ENCODE measurements around the gene NFKBIL1.

NFKBIL1 gene

DNA sequence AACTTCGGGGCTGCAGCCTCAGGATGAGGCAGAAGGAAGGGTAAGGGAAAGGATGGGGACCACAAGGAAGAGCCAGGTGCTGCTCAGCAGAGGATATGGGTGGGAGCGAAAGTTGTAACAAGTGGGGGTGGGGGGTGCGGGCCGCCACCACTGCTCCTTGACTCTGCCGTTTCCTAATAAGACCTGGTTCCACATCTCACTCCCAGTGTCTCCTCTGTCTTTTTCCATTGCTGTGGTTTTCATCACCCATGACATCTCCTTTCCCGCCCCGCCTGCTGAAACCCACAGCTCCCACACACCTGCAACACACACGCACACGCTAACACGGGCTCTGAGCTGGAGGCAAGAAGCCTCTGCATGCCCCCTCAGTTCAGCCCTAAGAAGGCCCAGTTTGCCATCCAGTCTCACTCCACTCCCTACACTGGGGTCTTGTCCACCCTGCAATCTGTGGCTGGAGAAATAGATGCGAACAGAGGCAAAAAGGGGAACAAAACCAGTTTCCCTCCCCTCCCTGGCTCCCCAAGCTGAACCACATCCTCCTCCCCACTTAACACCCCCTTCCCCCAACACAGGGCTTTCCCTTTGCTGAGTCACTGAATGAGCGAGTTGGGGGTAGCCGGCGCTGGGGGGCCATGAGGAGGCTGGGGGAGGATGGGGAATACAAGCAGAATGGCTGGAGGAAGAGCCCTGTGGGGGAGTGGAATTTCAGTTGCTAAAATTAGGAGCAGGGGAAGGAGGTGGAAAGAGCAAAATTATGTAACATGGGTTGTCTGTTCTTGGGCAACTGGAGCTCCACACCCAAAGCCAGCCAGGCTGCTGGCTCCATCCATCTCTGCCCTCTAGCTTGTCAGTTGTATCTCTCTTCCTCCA is 11.5 kb downstream of the NFKBIL1 start:
- H3K4me3 ChIP-seq (ENCODE audit: low read depth, low read length), result no peak overlapping the region
- no peak for DNase-seq (ENCODE audit: low read depth)

DNA sequence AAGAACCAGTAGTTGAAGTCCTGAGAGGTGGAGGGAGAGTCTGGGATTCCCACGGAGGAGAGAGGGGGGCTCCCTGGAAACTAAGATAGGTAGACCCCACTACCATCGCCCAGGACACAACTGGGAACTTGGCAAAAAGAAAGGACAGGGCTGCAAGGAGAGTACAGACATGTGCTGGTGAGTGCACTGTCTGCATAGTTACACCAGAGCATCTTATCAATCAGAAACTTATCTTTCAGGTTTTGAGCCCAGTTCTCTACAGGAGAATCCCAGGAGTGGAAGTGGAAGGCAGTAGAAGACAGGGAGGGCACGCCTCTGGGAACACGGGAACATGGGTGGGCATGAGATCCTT is 12.2 kb downstream of the NFKBIL1 start:
- DNase-seq (ENCODE audit: low read depth), result no peak
- H3K4me3 ChIP-seq (ENCODE audit: low read depth, low read length), result no peak overlapping the region

DNA sequence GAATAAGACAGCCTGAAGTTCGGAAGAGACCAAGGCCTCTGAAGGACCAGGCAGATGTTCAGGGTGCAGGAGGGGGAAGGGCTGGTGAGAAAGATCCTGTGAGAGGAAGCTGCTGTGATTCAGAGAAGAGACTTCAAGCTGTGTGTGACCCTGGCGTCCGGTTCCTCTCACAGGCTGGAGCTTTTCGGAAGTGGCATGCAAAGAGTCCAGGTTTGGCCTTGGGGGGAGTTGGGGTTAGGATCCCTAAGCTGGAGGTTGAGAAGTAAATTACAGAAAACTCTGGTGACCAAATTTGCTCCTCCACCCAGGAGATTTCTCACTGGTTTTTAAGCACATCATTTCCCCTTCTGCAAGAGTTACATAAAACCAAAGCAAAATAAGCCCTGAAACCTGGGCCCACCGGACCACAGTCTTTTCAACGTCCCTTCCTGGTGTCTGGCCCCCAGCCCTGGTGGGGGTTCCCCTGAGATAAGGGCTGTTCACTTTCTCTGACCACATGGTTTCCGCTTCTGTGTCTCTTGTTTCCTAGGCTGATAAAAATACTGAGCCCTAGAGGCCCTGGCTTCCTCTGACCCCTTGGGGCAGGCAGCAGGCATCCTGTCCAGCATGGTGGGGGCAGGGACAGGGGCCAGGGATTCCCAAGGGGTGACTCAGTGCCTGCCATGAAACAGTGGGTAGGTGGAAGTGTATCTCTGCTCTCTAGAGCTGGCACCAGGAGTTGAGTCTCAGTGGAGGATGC is 12.7 kb downstream of the NFKBIL1 start:
- no peak overlapping the region for H3K4me3 ChIP-seq (ENCODE audit: low read depth, low read length)
- DNase-seq (ENCODE audit: low read depth), result no peak

DNA sequence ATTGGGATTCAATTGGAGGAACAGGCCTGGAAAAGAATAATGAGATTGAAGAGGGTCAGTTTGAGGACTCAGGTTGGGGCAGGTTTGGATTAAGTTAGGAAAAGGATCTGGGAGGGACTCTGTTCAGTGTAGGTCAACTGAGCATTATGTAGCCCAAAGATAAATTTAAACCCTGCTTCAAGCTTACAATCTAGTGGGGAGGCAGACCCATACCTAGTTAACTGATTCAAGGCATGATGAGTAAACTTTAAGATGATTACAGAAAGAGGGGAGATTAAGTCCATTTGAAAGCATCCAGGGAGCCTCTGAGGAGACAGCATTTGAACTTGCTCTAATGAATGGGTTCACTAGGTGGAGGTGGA is 13.3 kb downstream of the NFKBIL1 start:
- no peak for DNase-seq (ENCODE audit: low read depth)
- H3K4me3 ChIP-seq (ENCODE audit: low read depth, low read length), result no peak overlapping the region

DNA sequence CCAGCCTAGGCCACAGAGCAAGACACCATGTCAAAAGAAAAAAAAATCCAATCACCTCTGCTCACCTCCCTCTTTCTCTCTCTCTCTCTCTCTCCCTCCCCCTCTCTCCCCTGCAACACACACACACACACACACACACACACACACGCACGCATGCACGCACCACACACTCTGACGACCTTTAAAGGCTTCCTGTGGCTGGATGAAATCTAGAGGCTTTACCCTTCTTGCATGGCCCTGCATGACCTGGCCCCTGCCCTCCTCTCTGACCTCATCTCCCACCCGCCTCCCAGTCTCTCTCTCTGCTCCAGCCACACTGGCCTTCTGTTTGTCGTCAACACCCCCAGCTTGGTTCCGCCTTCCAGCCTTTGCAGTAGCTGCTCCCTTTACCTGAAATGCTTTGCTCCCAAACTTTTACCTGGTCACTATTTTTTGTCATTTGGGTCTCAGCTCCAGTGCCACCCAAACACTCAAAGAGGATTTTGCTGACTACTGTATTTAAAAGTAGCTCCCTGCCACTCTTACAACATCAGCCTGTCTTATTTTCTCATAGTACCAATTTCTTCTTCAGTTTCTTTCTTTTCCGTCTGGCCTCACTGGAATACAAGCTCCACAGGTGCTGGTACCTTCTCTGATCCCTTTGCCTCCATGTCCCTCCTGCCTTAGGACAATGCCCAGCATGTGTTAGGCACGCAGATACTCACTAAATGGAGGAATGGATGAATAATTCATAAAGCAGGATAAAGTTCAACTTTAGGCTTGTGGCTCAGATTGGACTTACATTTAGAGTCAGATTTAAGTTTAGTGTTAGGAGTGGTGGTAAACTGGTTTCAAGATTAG is 20.3 kb downstream of the NFKBIL1 start:
- no peak for DNase-seq (ENCODE audit: low read depth)
- H3K4me3 ChIP-seq (ENCODE audit: low read depth, low read length), result no peak overlapping the region

DNA sequence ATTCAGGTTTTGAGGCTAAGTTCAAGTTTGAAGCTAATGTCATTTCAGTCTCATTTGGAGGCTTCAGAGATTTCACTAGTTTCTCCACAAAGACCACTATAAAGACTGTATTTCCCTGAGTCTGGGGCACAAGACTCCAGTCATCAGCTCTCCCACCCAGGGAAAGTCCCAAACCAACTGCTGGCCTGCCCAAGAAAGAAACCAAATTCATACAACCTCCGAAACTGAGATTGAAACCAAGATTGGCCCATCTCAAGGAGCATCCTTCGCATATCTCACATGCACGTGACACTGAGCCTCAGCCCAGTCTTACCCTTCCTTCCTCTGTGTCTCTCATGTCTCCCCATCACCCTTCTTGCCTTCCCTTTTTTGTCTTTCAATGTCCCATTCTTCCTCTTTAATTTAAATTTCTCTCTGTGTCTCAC is 21.1 kb downstream of the NFKBIL1 start:
- no peak for DNase-seq (ENCODE audit: low read depth)
- H3K4me3 ChIP-seq (ENCODE audit: low read depth, low read length), result no peak overlapping the region

DNA sequence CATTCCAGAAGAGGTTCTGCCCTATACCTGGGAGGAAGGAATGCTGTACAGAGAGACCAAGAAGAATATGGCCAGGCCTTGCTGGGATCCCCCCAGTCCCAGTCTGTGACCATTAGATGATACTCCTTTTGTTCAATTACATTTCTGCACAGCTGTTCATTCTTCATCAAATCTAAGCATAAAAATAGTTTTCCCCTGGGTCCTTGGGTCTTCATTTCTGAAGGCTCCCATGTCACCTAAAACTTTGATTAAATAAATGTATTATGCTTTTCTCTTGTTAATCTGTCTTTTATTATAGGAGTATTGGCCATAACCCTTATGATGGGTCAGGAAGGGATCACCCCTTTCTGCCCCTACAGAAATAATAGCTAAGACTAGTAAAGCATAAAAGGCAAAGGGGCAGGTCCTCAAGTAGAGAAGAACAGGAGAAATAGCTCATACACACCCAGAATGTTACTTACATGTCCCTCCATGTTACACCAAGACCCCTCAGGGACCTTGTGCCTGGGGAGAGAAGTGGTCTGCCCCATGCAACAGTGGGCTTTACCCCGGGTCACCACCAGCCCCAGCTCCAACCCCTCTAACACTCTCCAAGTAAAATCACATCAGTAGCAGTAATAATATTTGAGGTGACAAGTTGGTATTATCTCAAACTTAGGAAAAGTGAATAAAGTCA is 22.6 kb downstream of the NFKBIL1 start:
- no peak overlapping the region for H3K4me3 ChIP-seq (ENCODE audit: low read depth, low read length)
- DNase-seq (ENCODE audit: low read depth), result no peak

DNA sequence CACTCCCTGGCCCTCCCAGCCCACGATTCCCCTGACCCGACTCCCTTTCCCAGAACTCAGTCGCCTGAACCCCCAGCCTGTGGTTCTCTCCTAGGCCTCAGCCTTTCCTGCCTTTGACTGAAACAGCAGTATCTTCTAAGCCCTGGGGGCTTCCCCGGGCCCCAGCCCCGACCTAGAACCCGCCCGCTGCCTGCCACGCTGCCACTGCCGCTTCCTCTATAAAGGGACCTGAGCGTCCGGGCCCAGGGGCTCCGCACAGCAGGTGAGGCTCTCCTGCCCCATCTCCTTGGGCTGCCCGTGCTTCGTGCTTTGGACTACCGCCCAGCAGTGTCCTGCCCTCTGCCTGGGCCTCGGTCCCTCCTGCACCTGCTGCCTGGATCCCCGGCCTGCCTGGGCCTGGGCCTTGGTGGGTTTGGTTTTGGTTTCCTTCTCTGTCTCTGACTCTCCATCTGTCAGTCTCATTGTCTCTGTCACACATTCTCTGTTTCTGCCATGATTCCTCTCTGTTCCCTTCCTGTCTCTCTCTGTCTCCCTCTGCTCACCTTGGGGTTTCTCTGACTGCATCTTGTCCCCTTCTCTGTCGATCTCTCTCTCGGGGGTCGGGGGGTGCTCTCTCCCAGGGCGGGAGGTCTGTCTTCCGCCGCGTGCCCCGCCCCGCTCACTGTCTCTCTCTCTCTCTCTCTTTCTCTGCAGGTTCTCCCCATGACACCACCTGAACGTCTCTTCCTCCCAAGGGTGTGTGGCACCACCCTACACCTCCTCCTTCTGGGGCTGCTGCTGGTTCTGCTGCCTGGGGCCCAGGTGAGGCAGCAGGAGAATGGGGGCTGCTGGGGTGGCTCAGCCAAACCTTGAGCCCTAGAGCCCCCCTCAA is 24.9 kb downstream of the NFKBIL1 start, which contains the start of gene LTA:
TSS of gene LTA (plus strand) at position 249 of the 871 bp plus-strand sequence. CDS start at position 703, 454 bp downstream.
- no peak for DNase-seq (ENCODE audit: low read depth)
- no peak within 1 kb of the TSS for H3K4me3 ChIP-seq (ENCODE audit: low read depth, low read length)

DNA sequence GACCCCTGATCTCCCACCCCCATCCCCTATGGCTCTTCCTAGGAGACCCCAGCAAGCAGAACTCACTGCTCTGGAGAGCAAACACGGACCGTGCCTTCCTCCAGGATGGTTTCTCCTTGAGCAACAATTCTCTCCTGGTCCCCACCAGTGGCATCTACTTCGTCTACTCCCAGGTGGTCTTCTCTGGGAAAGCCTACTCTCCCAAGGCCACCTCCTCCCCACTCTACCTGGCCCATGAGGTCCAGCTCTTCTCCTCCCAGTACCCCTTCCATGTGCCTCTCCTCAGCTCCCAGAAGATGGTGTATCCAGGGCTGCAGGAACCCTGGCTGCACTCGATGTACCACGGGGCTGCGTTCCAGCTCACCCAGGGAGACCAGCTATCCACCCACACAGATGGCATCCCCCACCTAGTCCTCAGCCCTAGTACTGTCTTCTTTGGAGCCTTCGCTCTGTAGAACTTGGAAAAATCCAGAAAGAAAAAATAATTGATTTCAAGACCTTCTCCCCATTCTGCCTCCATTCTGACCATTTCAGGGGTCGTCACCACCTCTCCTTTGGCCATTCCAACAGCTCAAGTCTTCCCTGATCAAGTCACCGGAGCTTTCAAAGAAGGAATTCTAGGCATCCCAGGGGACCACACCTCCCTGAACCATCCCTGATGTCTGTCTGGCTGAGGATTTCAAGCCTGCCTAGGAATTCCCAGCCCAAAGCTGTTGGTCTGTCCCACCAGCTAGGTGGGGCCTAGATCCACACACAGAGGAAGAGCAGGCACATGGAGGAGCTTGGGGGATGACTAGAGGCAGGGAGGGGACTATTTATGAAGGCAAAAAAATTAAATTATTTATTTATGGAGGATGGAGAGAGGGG is 26.1 kb downstream of the NFKBIL1 start:
- no peak for DNase-seq (ENCODE audit: low read depth)
- H3K4me3 ChIP-seq (ENCODE audit: low read depth, low read length), result no peak overlapping the region

DNA sequence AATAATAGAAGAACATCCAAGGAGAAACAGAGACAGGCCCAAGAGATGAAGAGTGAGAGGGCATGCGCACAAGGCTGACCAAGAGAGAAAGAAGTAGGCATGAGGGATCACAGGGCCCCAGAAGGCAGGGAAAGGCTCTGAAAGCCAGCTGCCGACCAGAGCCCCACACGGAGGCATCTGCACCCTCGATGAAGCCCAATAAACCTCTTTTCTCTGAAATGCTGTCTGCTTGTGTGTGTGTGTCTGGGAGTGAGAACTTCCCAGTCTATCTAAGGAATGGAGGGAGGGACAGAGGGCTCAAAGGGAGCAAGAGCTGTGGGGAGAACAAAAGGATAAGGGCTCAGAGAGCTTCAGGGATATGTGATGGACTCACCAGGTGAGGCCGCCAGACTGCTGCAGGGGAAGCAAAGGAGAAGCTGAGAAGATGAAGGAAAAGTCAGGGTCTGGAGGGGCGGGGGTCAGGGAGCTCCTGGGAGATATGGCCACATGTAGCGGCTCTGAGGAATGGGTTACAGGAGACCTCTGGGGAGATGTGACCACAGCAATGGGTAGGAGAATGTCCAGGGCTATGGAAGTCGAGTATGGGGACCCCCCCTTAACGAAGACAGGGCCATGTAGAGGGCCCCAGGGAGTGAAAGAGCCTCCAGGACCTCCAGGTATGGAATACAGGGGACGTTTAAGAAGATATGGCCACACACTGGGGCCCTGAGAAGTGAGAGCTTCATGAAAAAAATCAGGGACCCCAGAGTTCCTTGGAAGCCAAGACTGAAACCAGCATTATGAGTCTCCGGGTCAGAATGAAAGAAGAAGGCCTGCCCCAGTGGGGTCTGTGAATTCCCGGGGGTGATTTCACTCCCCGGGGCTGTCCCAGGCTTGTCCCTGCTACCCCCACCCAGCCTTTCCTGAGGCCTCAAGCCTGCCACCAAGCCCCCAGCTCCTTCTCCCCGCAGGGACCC is 27.0 kb downstream of the NFKBIL1 start:
- H3K4me3 ChIP-seq (ENCODE audit: low read depth, low read length), result no peak overlapping the region
- no peak for DNase-seq (ENCODE audit: low read depth)

DNA sequence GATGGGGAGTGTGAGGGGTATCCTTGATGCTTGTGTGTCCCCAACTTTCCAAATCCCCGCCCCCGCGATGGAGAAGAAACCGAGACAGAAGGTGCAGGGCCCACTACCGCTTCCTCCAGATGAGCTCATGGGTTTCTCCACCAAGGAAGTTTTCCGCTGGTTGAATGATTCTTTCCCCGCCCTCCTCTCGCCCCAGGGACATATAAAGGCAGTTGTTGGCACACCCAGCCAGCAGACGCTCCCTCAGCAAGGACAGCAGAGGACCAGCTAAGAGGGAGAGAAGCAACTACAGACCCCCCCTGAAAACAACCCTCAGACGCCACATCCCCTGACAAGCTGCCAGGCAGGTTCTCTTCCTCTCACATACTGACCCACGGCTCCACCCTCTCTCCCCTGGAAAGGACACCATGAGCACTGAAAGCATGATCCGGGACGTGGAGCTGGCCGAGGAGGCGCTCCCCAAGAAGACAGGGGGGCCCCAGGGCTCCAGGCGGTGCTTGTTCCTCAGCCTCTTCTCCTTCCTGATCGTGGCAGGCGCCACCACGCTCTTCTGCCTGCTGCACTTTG is 28.0 kb downstream of the NFKBIL1 start, which contains the start of gene TNF:
TSS of gene TNF (plus strand) at position 231 of the 567 bp plus-strand sequence. CDS start at position 408, 177 bp downstream.
- no peak within 1 kb of the TSS for H3K4me3 ChIP-seq (ENCODE audit: low read depth, low read length)
- DNase-seq (ENCODE audit: low read depth), result no peak

DNA sequence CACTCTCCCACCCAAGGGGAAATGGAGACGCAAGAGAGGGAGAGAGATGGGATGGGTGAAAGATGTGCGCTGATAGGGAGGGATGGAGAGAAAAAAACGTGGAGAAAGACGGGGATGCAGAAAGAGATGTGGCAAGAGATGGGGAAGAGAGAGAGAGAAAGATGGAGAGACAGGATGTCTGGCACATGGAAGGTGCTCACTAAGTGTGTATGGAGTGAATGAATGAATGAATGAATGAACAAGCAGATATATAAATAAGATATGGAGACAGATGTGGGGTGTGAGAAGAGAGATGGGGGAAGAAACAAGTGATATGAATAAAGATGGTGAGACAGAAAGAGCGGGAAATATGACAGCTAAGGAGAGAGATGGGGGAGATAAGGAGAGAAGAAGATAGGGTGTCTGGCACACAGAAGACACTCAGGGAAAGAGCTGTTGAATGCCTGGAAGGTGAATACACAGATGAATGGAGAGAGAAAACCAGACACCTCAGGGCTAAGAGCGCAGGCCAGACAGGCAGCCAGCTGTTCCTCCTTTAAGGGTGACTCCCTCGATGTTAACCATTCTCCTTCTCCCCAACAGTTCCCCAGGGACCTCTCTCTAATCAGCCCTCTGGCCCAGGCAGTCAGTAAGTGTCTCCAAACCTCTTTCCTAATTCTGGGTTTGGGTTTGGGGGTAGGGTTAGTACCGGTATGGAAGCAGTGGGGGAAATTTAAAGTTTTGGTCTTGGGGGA is 28.7 kb downstream of the NFKBIL1 start:
- DNase-seq (ENCODE audit: low read depth), result no peak
- no peak overlapping the region for H3K4me3 ChIP-seq (ENCODE audit: low read depth, low read length)

DNA sequence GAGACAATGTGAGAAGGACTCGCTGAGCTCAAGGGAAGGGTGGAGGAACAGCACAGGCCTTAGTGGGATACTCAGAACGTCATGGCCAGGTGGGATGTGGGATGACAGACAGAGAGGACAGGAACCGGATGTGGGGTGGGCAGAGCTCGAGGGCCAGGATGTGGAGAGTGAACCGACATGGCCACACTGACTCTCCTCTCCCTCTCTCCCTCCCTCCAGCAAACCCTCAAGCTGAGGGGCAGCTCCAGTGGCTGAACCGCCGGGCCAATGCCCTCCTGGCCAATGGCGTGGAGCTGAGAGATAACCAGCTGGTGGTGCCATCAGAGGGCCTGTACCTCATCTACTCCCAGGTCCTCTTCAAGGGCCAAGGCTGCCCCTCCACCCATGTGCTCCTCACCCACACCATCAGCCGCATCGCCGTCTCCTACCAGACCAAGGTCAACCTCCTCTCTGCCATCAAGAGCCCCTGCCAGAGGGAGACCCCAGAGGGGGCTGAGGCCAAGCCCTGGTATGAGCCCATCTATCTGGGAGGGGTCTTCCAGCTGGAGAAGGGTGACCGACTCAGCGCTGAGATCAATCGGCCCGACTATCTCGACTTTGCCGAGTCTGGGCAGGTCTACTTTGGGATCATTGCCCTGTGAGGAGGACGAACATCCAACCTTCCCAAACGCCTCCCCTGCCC is 29.6 kb downstream of the NFKBIL1 start:
- no peak overlapping the region for H3K4me3 ChIP-seq (ENCODE audit: low read depth, low read length)
- no peak for DNase-seq (ENCODE audit: low read depth)

DNA sequence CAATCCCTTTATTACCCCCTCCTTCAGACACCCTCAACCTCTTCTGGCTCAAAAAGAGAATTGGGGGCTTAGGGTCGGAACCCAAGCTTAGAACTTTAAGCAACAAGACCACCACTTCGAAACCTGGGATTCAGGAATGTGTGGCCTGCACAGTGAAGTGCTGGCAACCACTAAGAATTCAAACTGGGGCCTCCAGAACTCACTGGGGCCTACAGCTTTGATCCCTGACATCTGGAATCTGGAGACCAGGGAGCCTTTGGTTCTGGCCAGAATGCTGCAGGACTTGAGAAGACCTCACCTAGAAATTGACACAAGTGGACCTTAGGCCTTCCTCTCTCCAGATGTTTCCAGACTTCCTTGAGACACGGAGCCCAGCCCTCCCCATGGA is 30.2 kb downstream of the NFKBIL1 start:
- no peak overlapping the region for H3K4me3 ChIP-seq (ENCODE audit: low read depth, low read length)
- DNase-seq (ENCODE audit: low read depth), result no peak
